SK-N-SH (cell line): ENCODE data around the gene THADA. TPM values are rescaled to one million over a fixed set of nuclear protein-coding genes. Genes with fewer than 3 reads are reported as not detected.

ENCODE experiments used
- CTCF ChIA-PET: fragments of 300-600, 350-600 bp; formaldehyde crosslinking; extraction: SDS; loops from one replicate; lab custom pipeline; 2021; lab: Yijun Ruan, JAX
- POLR2A ChIA-PET: fragments of 350-600 bp; sonication (Branson Sonifier 250); formaldehyde crosslinking; extraction: SDS; loops from one replicate; lab custom pipeline; 2020; ENCODE audit warnings: antibody characterized with exemption, inconsistent platforms; lab: Yijun Ruan, JAX
- DNase-seq: peaks from one replicate; pipeline ENCODE4 v3.0.0; 2012
- H2AFZ ChIP-seq: fragments of 200-600 bp; sonication (generic); 2 replicates; pipeline ENCODE4 v1.8.1; 2016; ENCODE audit warnings: antibody characterized with exemption, mild to moderate bottlenecking, low read depth
- H3F3A ChIP-seq: fragments of 200-600 bp; sonication (generic); replicated peaks from 2 replicates; pipeline ENCODE3; 2016; ENCODE audit warnings: antibody characterized with exemption, mild to moderate bottlenecking; ENCODE audit not compliant: insufficient read depth
- H3K27ac ChIP-seq, 2 experiments: fragments of 200-500 bp in 1 of 2; fragments of 200-600 bp in 1 of 2; sonication (Bioruptor generic) in 1 of 2; sonication (generic), shearing (Covaris generic) in 1 of 2; 2 replicates each; pipeline versions ENCODE4 v1.5.1 to v1.6.1; 2014 to 2016; ENCODE audit warnings: low read depth in 2 of 2, inconsistent platforms in 1 of 2, low read length in 1 of 2, mild to moderate bottlenecking in 1 of 2, mixed read lengths in 1 of 2
- H3K27me3 ChIP-seq: fragments of 200-600 bp; sonication (generic), shearing (Covaris generic); 2 replicates; pipeline ENCODE4 v1.6.1; 2016; ENCODE audit warnings: mixed run types; ENCODE audit not compliant: insufficient read depth
- H3K36me3 ChIP-seq, 2 experiments: fragments of 200-500 bp in 1 of 2; fragments of 200-600 bp in 1 of 2; sonication (Bioruptor generic) in 1 of 2; sonication (generic) in 1 of 2; replicated peaks in 1 of 2; 2 replicates each; pipeline versions ENCODE3 to v1.5.1; 2014 to 2016; ENCODE audit warnings: low read length in 1 of 2, mild to moderate bottlenecking in 1 of 2; ENCODE audit not compliant: insufficient read depth in 2 of 2, control insufficient read depth in 1 of 2
- H3K4me1 ChIP-seq, 2 experiments: fragments of 200-500 bp in 1 of 2; fragments of 200-600 bp in 1 of 2; sonication (Bioruptor generic) in 1 of 2; sonication (generic), shearing (Covaris generic) in 1 of 2; 2 replicates each; pipeline versions ENCODE4 v1.5.1 to v1.6.1; 2014 to 2016; ENCODE audit warnings: low read depth in 1 of 2, low read length in 1 of 2, mixed run types in 1 of 2; ENCODE audit not compliant: insufficient read depth in 2 of 2, control insufficient read depth in 1 of 2
- H3K4me2 ChIP-seq: fragments of 200-600 bp; sonication (generic), shearing (Covaris generic); 2 replicates; pipeline ENCODE4 v1.6.1; 2017; ENCODE audit warnings: mixed run types
- H3K4me3 ChIP-seq, 2 experiments: fragments of 200-500 bp in 1 of 2; fragments of 200-600 bp in 1 of 2; sonication (Bioruptor generic) in 1 of 2; sonication (generic), shearing (Covaris generic) in 1 of 2; 2 replicates each; pipeline versions ENCODE4 v1.5.1 to v1.8.1; 2014 to 2016; ENCODE audit warnings: low read depth in 2 of 2, inconsistent platforms in 1 of 2, low read length in 1 of 2, mild to moderate bottlenecking in 1 of 2, mixed read lengths in 1 of 2, moderate library complexity in 1 of 2
- H3K79me2 ChIP-seq: fragments of 200-600 bp; sonication (generic); 2 replicates; pipeline ENCODE4 v1.8.1; 2017; ENCODE audit warnings: mild to moderate bottlenecking; ENCODE audit not compliant: insufficient read depth
- H3K9ac ChIP-seq: fragments of 200-600 bp; sonication (generic); 2 replicates; pipeline ENCODE4 v1.6.1; 2017; ENCODE audit warnings: mixed run types
- H3K9me2 ChIP-seq: fragments of 200-600 bp; sonication (generic); 2 replicates; pipeline ENCODE4 v1.6.1; 2017; ENCODE audit warnings: mixed run types
- H3K9me3 ChIP-seq: fragments of 200-600 bp; sonication (generic); 2 replicates; pipeline ENCODE4 v1.6.1; 2017; ENCODE audit warnings: mixed run types, mild to moderate bottlenecking, moderate library complexity
- H4K20me1 ChIP-seq: fragments of 200-600 bp; sonication (generic); 2 replicates; pipeline ENCODE4 v1.6.1; 2017; ENCODE audit warnings: mild to moderate bottlenecking, mixed run types; ENCODE audit not compliant: insufficient read depth
- ELF1 ChIP-seq: IDR thresholded peaks from 2 replicates; pipeline ENCODE4 v1.4.0; 2012
- EP300 ChIP-seq, 2 experiments: IDR thresholded peaks; 2 replicates each; pipeline versions ENCODE4 v1.4.0 to v1.6.1; 2012; ENCODE audit warnings: borderline replicate concordance in 1 of 2, low read depth in 1 of 2, low read length in 1 of 2
- FOXJ3 ChIP-seq: sonication (generic); formaldehyde crosslinking; IDR thresholded peaks from 2 replicates; pipeline ENCODE4 v1.5.1; 2020; ENCODE audit warnings: mild to moderate bottlenecking, missing genetic modification reagents
- FOXM1 ChIP-seq: IDR thresholded peaks from 2 replicates; pipeline ENCODE4 v1.4.0; 2012; ENCODE audit warnings: low read depth, mild to moderate bottlenecking
- GABPA ChIP-seq: IDR thresholded peaks from 2 replicates; pipeline ENCODE4 v1.4.0; 2012; ENCODE audit warnings: low read depth, mild to moderate bottlenecking
- JUND ChIP-seq: IDR thresholded peaks from 2 replicates; pipeline ENCODE4 v1.4.0; 2012
- MXI1 ChIP-seq: IDR thresholded peaks from 2 replicates; pipeline ENCODE4 v1.6.1; 2012; ENCODE audit warnings: mild to moderate bottlenecking, low read depth, low read length, improper control_type of control experiment
- NFIC ChIP-seq: IDR thresholded peaks from 2 replicates; pipeline ENCODE4 v1.4.0; 2012; ENCODE audit warnings: borderline replicate concordance
- POLR2AphosphoS5 ChIP-seq: IDR thresholded peaks from 2 replicates; pipeline ENCODE4 v1.6.1; 2012; ENCODE audit warnings: low read depth, low read length
- RAD21 ChIP-seq: IDR thresholded peaks from 2 replicates; pipeline ENCODE4 v1.6.1; 2012; ENCODE audit warnings: mild to moderate bottlenecking, low read length
- RFX5 ChIP-seq: IDR thresholded peaks from 2 replicates; pipeline ENCODE4 v1.6.1; 2012; ENCODE audit warnings: mild to moderate bottlenecking, improper control_type of control experiment, low read length
- SMC3 ChIP-seq: IDR thresholded peaks from 2 replicates; pipeline ENCODE4 v1.6.1; 2012; ENCODE audit warnings: low read depth, low read length, improper control_type of control experiment
- TAF1 ChIP-seq: IDR thresholded peaks from 2 replicates; pipeline ENCODE4 v1.6.1; 2012; ENCODE audit warnings: low read depth, mild to moderate bottlenecking, low read length, moderate library complexity, borderline replicate concordance
- TEAD4 ChIP-seq: IDR thresholded peaks from 2 replicates; pipeline ENCODE4 v1.4.0; 2012; ENCODE audit warnings: mild to moderate bottlenecking, borderline replicate concordance; ENCODE audit not compliant: insufficient read depth
- WGBS: methylation state at CpG from one replicate; pipeline ENCODE4 v1.1.6; 2017; ENCODE audit warnings: low lambda C conversion rate; 5-methylcytosine and 5-hydroxymethylcytosine counted together
- polyA plus RNA-seq, 3 experiments: library from polyadenylated mRNA; depleted of rRNA; stranded (reverse); fragments of >200 nt; gene quantifications; 2 replicates each; pipeline ENCODE4 v1.2.3, GENCODE V29; 2012
- TF ChIP-seq, protein P1 (sequence below): fragments of 200-600 bp; sonication (generic); IDR thresholded peaks from 2 replicates; pipeline ENCODE4 v1.6.1; 2017; ENCODE audit warnings: antibody characterized with exemption, mild to moderate bottlenecking, moderate library complexity
- TF ChIP-seq, protein P2 (sequence below): IDR thresholded peaks from 2 replicates; pipeline ENCODE4 v1.4.0; 2012; ENCODE audit warnings: low read depth
- TF ChIP-seq, protein P3 (sequence below): IDR thresholded peaks from 2 replicates; pipeline ENCODE4 v1.6.1; 2012; ENCODE audit warnings: mild to moderate bottlenecking, low read depth, low read length, moderate library complexity
- TF ChIP-seq, protein P4 (sequence below): fragments of 150-350 bp; IDR thresholded peaks from 2 replicates; pipeline ENCODE4 v1.6.1; 2016; ENCODE audit warnings: mild to moderate bottlenecking, low read depth, low read length
- TF ChIP-seq, protein P5 (sequence below): IDR thresholded peaks from 2 replicates; pipeline ENCODE4; 2012

Gene THADA
- polyA plus RNA-seq, 1 of the 3 experiments (the other 2 are of a cell fraction), result 25.6 TPM

DNA sequence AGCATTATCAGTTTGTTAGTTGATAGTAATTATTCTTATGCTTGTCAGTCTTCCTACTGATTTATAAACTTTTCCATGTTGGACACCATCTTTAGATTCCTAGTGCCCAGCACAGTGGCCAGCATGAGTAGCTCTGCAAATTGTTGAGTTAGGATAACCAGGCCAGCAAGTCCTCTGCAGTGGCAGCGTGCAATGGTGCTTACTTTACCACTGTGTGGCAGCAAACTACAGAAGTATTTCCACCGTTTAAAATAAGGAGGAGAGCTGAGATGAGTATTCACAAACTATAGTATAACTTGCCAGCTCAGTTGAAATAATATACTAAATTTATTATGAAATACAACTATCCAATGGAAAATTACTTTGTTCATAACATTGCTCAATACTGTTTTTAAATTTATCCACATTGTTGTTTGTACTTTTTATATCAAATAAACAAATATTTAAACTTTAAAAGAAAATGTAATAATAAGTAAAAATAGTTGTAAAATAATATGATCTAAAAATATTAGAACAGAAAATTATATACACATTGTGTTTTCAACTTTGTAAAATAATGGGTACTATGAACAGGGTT lies 9.3 kb upstream of the THADA start:
- H3K79me2 ChIP-seq, result no peaks in the 10 kb centered on the region
- H3K4me1 ChIP-seq, result no peaks in the 10 kb centered on the region
- 22% methylated on average over 2 of the region's 2 CpGs for WGBS
- no peaks in the 10 kb centered on the region for H4K20me1 ChIP-seq
- TF ChIP-seq, protein P1, sequence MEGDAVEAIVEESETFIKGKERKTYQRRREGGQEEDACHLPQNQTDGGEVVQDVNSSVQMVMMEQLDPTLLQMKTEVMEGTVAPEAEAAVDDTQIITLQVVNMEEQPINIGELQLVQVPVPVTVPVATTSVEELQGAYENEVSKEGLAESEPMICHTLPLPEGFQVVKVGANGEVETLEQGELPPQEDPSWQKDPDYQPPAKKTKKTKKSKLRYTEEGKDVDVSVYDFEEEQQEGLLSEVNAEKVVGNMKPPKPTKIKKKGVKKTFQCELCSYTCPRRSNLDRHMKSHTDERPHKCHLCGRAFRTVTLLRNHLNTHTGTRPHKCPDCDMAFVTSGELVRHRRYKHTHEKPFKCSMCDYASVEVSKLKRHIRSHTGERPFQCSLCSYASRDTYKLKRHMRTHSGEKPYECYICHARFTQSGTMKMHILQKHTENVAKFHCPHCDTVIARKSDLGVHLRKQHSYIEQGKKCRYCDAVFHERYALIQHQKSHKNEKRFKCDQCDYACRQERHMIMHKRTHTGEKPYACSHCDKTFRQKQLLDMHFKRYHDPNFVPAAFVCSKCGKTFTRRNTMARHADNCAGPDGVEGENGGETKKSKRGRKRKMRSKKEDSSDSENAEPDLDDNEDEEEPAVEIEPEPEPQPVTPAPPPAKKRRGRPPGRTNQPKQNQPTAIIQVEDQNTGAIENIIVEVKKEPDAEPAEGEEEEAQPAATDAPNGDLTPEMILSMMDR, result peak; percentile 81
- peak; percentile 72 for TF ChIP-seq RAD21
- TF ChIP-seq SMC3, result peak; percentile 49
- TF ChIP-seq, protein P2, sequence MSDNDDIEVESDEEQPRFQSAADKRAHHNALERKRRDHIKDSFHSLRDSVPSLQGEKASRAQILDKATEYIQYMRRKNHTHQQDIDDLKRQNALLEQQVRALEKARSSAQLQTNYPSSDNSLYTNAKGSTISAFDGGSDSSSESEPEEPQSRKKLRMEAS, result no peak
- TF ChIP-seq NFIC, result no peak
- H3K9ac ChIP-seq, result no peak overlapping the region
- H2AFZ ChIP-seq, result 0 out of 2 replicates have a peak overlapping the region, but pooled peaks have one; percentile 1
- POLR2A ChIA-PET, result interaction anchor here (0.5 to 1.2 kb wide), 2 partner anchors 9 to 411 kb away, joined by 4 to 13 read pairs; partner anchors contain the start of gene THADA
- H3K4me2 ChIP-seq, result no peak overlapping the region
- no peaks in the 10 kb centered on the region for H3K9me3 ChIP-seq
- no peak overlapping the region for H3K27ac ChIP-seq
- H3K36me3 ChIP-seq, result no peaks in the 10 kb centered on the region
- no peaks in the 10 kb centered on the region for H3K27me3 ChIP-seq
- no peaks in the 10 kb centered on the region for H3F3A ChIP-seq
- H3K4me3 ChIP-seq, result no peak overlapping the region
- no peaks in the 10 kb centered on the region for H3K9me2 ChIP-seq
- CTCF ChIA-PET, result interaction anchor here (0.6 to 3.5 kb wide), 33 partner anchors 9 to 789 kb away, joined by 3 to 35 read pairs (median 3); partner anchors contain the start of genes DYNC2LI1, PLEKHH2 and THADA
- DNase-seq, result peak; percentile 55

DNA sequence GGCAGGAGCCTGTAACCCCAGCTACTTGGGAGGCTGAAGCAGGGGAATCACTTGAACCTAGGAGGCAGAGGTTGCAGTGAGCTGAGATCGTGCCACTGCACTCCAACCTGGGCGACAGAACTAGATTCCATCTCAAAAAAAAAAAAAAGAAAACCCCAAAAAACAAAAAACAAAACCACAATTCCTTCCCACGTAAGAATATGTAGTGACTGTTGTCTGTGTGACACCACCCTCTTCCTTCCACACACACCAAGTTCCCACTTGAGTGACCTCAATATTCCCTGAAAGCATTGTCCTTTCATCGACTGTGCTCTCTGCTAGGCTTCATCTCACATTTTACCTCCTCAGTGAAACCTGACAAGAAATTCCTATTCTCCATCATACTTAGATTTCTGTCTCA lies 8.8 kb upstream of the THADA start:
- Histone ChIP-seq H3K9ac (no peak overlapping the region), H3K36me3 (no peaks in the 10 kb centered on the region), H3K9me2 (no peaks in the 10 kb centered on the region), H4K20me1 (no peaks in the 10 kb centered on the region), H3K4me2 (no peak overlapping the region), H2AFZ (0 out of 2 replicates have a peak overlapping the region, but pooled peaks have one; percentile 1), H3K27me3 (no peaks in the 10 kb centered on the region), H3K9me3 (no peaks in the 10 kb centered on the region), H3F3A (no peaks in the 10 kb centered on the region), H3K4me3 (no peak overlapping the region), H3K27ac (no peak overlapping the region), H3K79me2 (no peaks in the 10 kb centered on the region), H3K4me1 (no peaks in the 10 kb centered on the region)
- ChIA-PET CTCF (interaction anchor here (0.8 to 3.5 kb wide), 18 partner anchors 8 to 789 kb away, joined by 3 to 35 read pairs (median 4); partner anchors contain the start of genes DYNC2LI1 and THADA), POLR2A (interaction anchor here (1.2 kb wide), 1 partner anchor 8 kb away, joined by 13 read pairs; the partner anchor contains the start of gene THADA)
- no peak for DNase-seq
- WGBS, result 42% methylated on average over 4 of the region's 4 CpGs
- TF ChIP-seq MXI1, result no peak
- TF ChIP-seq FOXM1, result no peak
- TF ChIP-seq SMC3, result no peak
- no peak for TF ChIP-seq FOXJ3 (CRISPR knock-in tag)
- TF ChIP-seq EP300 (IDR thresholded peaks at IDR 0.05; ENCODE audit: borderline replicate concordance in 1 of 2, low read depth in 1 of 2, low read length in 1 of 2), result no peak
- TF ChIP-seq GABPA, result no peak
- TF ChIP-seq, protein P3, sequence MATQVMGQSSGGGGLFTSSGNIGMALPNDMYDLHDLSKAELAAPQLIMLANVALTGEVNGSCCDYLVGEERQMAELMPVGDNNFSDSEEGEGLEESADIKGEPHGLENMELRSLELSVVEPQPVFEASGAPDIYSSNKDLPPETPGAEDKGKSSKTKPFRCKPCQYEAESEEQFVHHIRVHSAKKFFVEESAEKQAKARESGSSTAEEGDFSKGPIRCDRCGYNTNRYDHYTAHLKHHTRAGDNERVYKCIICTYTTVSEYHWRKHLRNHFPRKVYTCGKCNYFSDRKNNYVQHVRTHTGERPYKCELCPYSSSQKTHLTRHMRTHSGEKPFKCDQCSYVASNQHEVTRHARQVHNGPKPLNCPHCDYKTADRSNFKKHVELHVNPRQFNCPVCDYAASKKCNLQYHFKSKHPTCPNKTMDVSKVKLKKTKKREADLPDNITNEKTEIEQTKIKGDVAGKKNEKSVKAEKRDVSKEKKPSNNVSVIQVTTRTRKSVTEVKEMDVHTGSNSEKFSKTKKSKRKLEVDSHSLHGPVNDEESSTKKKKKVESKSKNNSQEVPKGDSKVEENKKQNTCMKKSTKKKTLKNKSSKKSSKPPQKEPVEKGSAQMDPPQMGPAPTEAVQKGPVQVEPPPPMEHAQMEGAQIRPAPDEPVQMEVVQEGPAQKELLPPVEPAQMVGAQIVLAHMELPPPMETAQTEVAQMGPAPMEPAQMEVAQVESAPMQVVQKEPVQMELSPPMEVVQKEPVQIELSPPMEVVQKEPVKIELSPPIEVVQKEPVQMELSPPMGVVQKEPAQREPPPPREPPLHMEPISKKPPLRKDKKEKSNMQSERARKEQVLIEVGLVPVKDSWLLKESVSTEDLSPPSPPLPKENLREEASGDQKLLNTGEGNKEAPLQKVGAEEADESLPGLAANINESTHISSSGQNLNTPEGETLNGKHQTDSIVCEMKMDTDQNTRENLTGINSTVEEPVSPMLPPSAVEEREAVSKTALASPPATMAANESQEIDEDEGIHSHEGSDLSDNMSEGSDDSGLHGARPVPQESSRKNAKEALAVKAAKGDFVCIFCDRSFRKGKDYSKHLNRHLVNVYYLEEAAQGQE, result no peak
- TF ChIP-seq, protein P4, sequence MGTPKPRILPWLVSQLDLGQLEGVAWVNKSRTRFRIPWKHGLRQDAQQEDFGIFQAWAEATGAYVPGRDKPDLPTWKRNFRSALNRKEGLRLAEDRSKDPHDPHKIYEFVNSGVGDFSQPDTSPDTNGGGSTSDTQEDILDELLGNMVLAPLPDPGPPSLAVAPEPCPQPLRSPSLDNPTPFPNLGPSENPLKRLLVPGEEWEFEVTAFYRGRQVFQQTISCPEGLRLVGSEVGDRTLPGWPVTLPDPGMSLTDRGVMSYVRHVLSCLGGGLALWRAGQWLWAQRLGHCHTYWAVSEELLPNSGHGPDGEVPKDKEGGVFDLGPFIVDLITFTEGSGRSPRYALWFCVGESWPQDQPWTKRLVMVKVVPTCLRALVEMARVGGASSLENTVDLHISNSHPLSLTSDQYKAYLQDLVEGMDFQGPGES, result no peak
- TF ChIP-seq RFX5, result no peak
- TF ChIP-seq, protein P2, result no peak
- TF ChIP-seq, protein P5, sequence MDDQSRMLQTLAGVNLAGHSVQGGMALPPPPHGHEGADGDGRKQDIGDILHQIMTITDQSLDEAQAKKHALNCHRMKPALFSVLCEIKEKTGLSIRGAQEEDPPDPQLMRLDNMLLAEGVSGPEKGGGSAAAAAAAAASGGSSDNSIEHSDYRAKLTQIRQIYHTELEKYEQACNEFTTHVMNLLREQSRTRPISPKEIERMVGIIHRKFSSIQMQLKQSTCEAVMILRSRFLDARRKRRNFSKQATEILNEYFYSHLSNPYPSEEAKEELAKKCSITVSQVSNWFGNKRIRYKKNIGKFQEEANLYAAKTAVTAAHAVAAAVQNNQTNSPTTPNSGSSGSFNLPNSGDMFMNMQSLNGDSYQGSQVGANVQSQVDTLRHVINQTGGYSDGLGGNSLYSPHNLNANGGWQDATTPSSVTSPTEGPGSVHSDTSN, result no peak
- no peak for TF ChIP-seq TEAD4
- no peak for TF ChIP-seq TAF1
- TF ChIP-seq NFIC, result no peak
- TF ChIP-seq ELF1, result no peak
- TF ChIP-seq JUND, result no peak
- no peak for TF ChIP-seq POLR2AphosphoS5
